B cell (primary cell): ENCODE data around the gene RSPO3. TPM values are rescaled to one million over a fixed set of nuclear protein-coding genes. Genes with fewer than 3 reads are reported as not detected.

Experiments used
- ATAC-seq: fragments of 200-7000 bp; cut with Tn5 transposase; one replicate; pipeline ENCODE4 v1.10.0; 2021; ENCODE audit warnings: low read depth, mild to moderate bottlenecking, moderate number of reproducible peaks, moderate library complexity
- CTCF ChIA-PET: fragments of 350-600 bp; sonication (Branson Sonifier 250); formaldehyde crosslinking; loops from one replicate; lab custom pipeline; 2021; ENCODE audit warnings: antibody characterized with exemption, inconsistent platforms; lab: Charles Lee
- POLR2A ChIA-PET: fragments of 350-600 bp; sonication (Branson Sonifier 250); formaldehyde crosslinking; loops from one replicate; lab custom pipeline; 2021; ENCODE audit warnings: antibody characterized with exemption; lab: Charles Lee
- DNase-seq: peaks from one replicate; pipeline ENCODE4 v3.0.0; 2013
- H2AFZ ChIP-seq: 2 replicates; pipeline ENCODE4 v1.6.1; 2012; ENCODE audit warnings: mild to moderate bottlenecking, low read depth, low read length; ENCODE audit not compliant: insufficient read depth, poor library complexity, severe bottlenecking
- H3K27ac ChIP-seq, 2 donors: 1 replicate in 1 of 2; 2 replicates in 1 of 2; pipeline ENCODE4 v1.5.1; 2012 to 2013; ENCODE audit warnings: low read length in 2 of 2, mild to moderate bottlenecking in 2 of 2, moderate library complexity in 1 of 2
- H3K27me3 ChIP-seq, 4 experiments: fragments of 200-600 bp in 1 of 4; sonication (generic) in 1 of 4; replicated peaks in 1 of 4; 1 replicate in 2 of 4; 2 replicates in 2 of 4; pipeline versions ENCODE4 v1.6.1 to v1.7.0; 2013 to 2016; ENCODE audit warnings: low read length in 3 of 4, mild to moderate bottlenecking in 2 of 4, mixed read lengths in 1 of 4, moderate library complexity in 1 of 4; ENCODE audit not compliant: insufficient read depth in 4 of 4, control insufficient read depth in 3 of 4; ENCODE audit errors: control extremely low read depth in 1 of 4
- H3K36me3 ChIP-seq, 2 experiments: replicated peaks in 1 of 2; 1 replicate in 1 of 2; 2 replicates in 1 of 2; pipeline versions ENCODE4 v1.6.1 to v1.7.1; 2013; ENCODE audit warnings: low read length in 1 of 2; ENCODE audit not compliant: insufficient read depth in 2 of 2, control insufficient read depth in 1 of 2; ENCODE audit errors: control extremely low read depth in 1 of 2, extremely low read depth in 1 of 2
- H3K4me1 ChIP-seq, 2 donors: fragments of 200-600 bp in 1 of 2; sonication (generic) in 1 of 2; 1 replicate in 1 of 2; 2 replicates in 1 of 2; pipeline versions ENCODE4 v1.5.1 to v1.6.1; 2013 to 2017; ENCODE audit warnings: low read length in 2 of 2; ENCODE audit not compliant: control insufficient read depth in 2 of 2, insufficient read depth in 2 of 2
- H3K4me2 ChIP-seq: replicated peaks from 2 replicates; pipeline ENCODE3; 2012; ENCODE audit warnings: mild to moderate bottlenecking, low read depth, low read length; ENCODE audit not compliant: poor library complexity, severe bottlenecking
- H3K4me3 ChIP-seq, 5 experiments: fragments of 200-600 bp in 1 of 5; sonication (generic) in 1 of 5; 1 replicate in 3 of 5; 2 replicates in 2 of 5; pipeline versions ENCODE4 v1.5.1 to v1.7.0; 2011 to 2016; ENCODE audit warnings: low read length in 4 of 5, mild to moderate bottlenecking in 4 of 5, low read depth in 2 of 5, control low read depth in 1 of 5, moderate library complexity in 1 of 5; ENCODE audit not compliant: insufficient read depth in 1 of 5; ENCODE audit errors: control extremely low read depth in 1 of 5, extremely low read depth in 1 of 5
- H3K79me2 ChIP-seq: fragments of 200-600 bp; sonication (generic); one replicate; pipeline ENCODE4 v1.6.0; 2016; ENCODE audit warnings: low read length; ENCODE audit not compliant: control insufficient read depth, insufficient read depth
- H3K9ac ChIP-seq: fragments of 200-600 bp; sonication (generic); 2 replicates; pipeline ENCODE4 v1.6.1; 2017; ENCODE audit warnings: mild to moderate bottlenecking, low read length, moderate library complexity
- H3K9me3 ChIP-seq, 3 donors: one replicate each; pipeline versions ENCODE4 v1.6.1 to v1.7.1; 2013; ENCODE audit warnings: low read length in 2 of 3; ENCODE audit not compliant: control insufficient read depth in 2 of 3, insufficient read depth in 1 of 3; ENCODE audit errors: control extremely low read depth in 1 of 3
- H4K20me1 ChIP-seq: 2 replicates; pipeline ENCODE4 v1.6.0; 2012; ENCODE audit warnings: mild to moderate bottlenecking, low read length; ENCODE audit not compliant: insufficient read depth, control insufficient read depth, poor library complexity, severe bottlenecking
- H3K27ac Mint-ChIP-seq: one replicate; pipeline ENCODE4 v1.8.0; 2021; ENCODE audit warnings: mixed read lengths
- H3K27me3 Mint-ChIP-seq: one replicate; pipeline ENCODE4 v1.8.0; 2021; ENCODE audit warnings: mixed read lengths
- H3K4me1 Mint-ChIP-seq: one replicate; pipeline ENCODE4 v1.8.0; 2021; ENCODE audit warnings: mixed read lengths
- H3K4me3 Mint-ChIP-seq: one replicate; pipeline ENCODE4 v1.8.0; 2021; ENCODE audit warnings: mixed read lengths
- H3K9me3 Mint-ChIP-seq: one replicate; pipeline ENCODE4 v1.8.0; 2022; ENCODE audit warnings: mixed read lengths; ENCODE audit not compliant: insufficient read depth
- EZH2 ChIP-seq: IDR thresholded peaks from 2 replicates; pipeline ENCODE4 v1.6.1; 2012; ENCODE audit warnings: borderline replicate concordance, low read depth, mild to moderate bottlenecking, moderate library complexity, low read length; ENCODE audit not compliant: insufficient read depth, poor library complexity, severe bottlenecking
- WGBS: methylation state at CpG from one replicate; pipeline ENCODE4 v1.1.5; 2013; ENCODE audit warnings: missing lambda C conversion rate; ENCODE audit not compliant: insufficient coverage; 5-methylcytosine and 5-hydroxymethylcytosine counted together
- intact Hi-C: fragments of 100-400 bp; cut with micrococcal nuclease; formaldehyde crosslinking; loops from one replicate; pipeline ENCODE4 v1.10.0; 2022
- polyA plus RNA-seq: library from polyadenylated mRNA; depleted of rRNA; stranded (reverse); fragments of >200 nt; gene quantifications from 2 replicates; pipeline ENCODE4 v1.2.3, GENCODE V29; 2012
- total RNA-seq, 2 donors: library from RNA; stranded (reverse); fragments of 120-200 nt in 1 of 2; gene quantifications; 1 replicate in 1 of 2; 2 replicates in 1 of 2; pipeline versions ENCODE4 v1.2.3 to v1.2.4, GENCODE V29; 2013 to 2022
- TF ChIP-seq, protein P1 (sequence below): fragments of 200-600 bp; IDR thresholded peaks from one replicate; pipeline ENCODE4 v1.8.0; 2022; ENCODE audit warnings: antibody characterized with exemption, mild to moderate bottlenecking

The RSPO3 gene
- total and polyA plus RNA-seq, 2 donors (not counting 1 experiment from before 2014, with no cell fraction given) = not detected

DNA sequence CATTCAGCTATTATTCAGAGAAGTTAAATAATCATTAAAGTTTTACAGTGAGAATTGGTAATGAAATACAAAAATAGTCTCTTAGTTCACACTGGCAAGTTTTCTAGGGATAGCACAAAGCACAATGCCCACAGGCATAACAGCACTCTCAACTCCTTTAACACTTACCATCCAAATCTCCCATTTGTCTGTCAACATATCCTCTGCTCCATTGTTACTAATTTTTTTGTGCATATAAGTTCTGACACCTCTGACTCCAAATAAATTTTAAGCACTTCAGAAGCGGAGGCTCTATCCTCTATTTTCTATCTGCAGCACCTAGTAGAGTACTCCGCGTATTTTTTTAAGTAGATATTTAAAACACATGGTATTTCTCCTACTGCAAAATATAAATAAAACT is 15.6 kb upstream of the RSPO3 start:
- ChIA-PET POLR2A (no interaction called here), CTCF (no interaction called here)
- no peak overlapping the region for H3K4me3 Mint-ChIP-seq
- Histone ChIP-seq H3K4me2 (no peak overlapping the region), H3K36me3 (no peaks in the 10 kb centered on the region), H3K27ac (no peak overlapping the region), H3K79me2 (no peaks in the 10 kb centered on the region), H3K4me1 (no peaks in the 10 kb centered on the region), H3K4me3 (no peak overlapping the region), H2AFZ (no peak overlapping the region), H3K27me3 (peaks cover 0 to 1% (median 0%) of the 10 kb centered on the region in 4 experiments), H3K9me3 (no peaks in the 10 kb centered on the region), H4K20me1 (no peaks in the 10 kb centered on the region), H3K9ac (no peak overlapping the region)
- H3K27me3 Mint-ChIP-seq = peaks cover 11% of the 10 kb centered on the region
- no peak for DNase-seq
- no peak overlapping the region for H3K27ac Mint-ChIP-seq
- H3K4me1 Mint-ChIP-seq = no peaks in the 10 kb centered on the region
- ATAC-seq = no peak
- TF ChIP-seq EZH2 = no peak
- TF ChIP-seq, protein P1, sequence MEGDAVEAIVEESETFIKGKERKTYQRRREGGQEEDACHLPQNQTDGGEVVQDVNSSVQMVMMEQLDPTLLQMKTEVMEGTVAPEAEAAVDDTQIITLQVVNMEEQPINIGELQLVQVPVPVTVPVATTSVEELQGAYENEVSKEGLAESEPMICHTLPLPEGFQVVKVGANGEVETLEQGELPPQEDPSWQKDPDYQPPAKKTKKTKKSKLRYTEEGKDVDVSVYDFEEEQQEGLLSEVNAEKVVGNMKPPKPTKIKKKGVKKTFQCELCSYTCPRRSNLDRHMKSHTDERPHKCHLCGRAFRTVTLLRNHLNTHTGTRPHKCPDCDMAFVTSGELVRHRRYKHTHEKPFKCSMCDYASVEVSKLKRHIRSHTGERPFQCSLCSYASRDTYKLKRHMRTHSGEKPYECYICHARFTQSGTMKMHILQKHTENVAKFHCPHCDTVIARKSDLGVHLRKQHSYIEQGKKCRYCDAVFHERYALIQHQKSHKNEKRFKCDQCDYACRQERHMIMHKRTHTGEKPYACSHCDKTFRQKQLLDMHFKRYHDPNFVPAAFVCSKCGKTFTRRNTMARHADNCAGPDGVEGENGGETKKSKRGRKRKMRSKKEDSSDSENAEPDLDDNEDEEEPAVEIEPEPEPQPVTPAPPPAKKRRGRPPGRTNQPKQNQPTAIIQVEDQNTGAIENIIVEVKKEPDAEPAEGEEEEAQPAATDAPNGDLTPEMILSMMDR = no peak
- WGBS = no CpG with 5 or more reads among the region's 3 CpGs
- intact Hi-C loops = no loop called here
- H3K9me3 Mint-ChIP-seq = no peaks in the 10 kb centered on the region

DNA sequence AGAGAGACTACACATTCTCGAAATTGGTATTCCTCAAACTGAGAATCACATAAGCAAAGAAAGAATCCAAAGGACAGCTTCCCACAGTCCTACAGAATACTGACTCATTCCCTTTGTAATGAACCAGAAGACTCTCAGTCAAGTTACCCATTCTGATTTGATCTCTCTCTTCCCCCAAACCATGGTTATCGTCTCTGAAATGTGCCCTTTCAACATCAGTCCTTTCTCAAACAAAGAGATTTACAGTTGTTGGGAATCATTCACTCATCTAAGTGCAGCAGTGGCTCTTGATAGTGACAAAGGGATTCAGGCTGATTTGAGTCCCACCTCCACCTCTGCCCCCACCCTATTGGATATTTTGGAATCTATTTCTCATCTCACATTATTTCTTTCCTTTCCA is 15.0 kb upstream of the RSPO3 start:
- 86% methylated on average over 2 of the region's 2 CpGs for WGBS
- no peaks in the 10 kb centered on the region for H3K9me3 Mint-ChIP-seq
- no peak for ATAC-seq
- H3K4me1 ChIP-seq = no peaks in the 10 kb centered on the region
- TF ChIP-seq EZH2 = no peak
- TF ChIP-seq, protein P1 = no peak
- H3K36me3 ChIP-seq = no peaks in the 10 kb centered on the region
- peaks cover 0 to 4% (median 0%) of the 10 kb centered on the region in 4 experiments for H3K27me3 ChIP-seq
- H3K79me2 ChIP-seq = no peaks in the 10 kb centered on the region
- no peak overlapping the region for H3K4me3 Mint-ChIP-seq
- intact Hi-C loops = no loop called here
- H4K20me1 ChIP-seq = no peaks in the 10 kb centered on the region
- H3K4me3 ChIP-seq = no peak overlapping the region
- no peak overlapping the region for H3K27ac Mint-ChIP-seq
- no peak overlapping the region for H2AFZ ChIP-seq
- no peaks in the 10 kb centered on the region for H3K4me1 Mint-ChIP-seq
- no peak overlapping the region for H3K9ac ChIP-seq
- H3K4me2 ChIP-seq = no peak overlapping the region
- POLR2A ChIA-PET = no interaction called here
- peaks cover 14% of the 10 kb centered on the region for H3K27me3 Mint-ChIP-seq
- H3K27ac ChIP-seq = no peak overlapping the region
- CTCF ChIA-PET = no interaction called here
- no peaks in the 10 kb centered on the region for H3K9me3 ChIP-seq
- DNase-seq = no peak
